ENCODE data around the gene TREML4.

GRCh38 chr6:41255638-41256246, 27.6 kb downstream of the TREML4 start:
- TF ChIP-seq POLR2A (IDR thresholded peaks at IDR 0.05) (no peak), CTCF (IDR thresholded peaks at IDR 0.05) (no peak)
